HG03060 (cell line): ENCODE results near the gene C2orf72.
"Not testable (repeated sequence)": the region's sequence is repeated elsewhere in the genome, so short reads cannot be mapped to it uniquely, and the experiment has no call there.

ENCODE experiments used
- ATAC-seq: cut with Tn5 transposase; IDR thresholded peaks from one replicate; pipeline ENCODE4 v1.9.1; 2021; ENCODE audit warnings: low read depth, moderate number of reproducible peaks; ENCODE audit not compliant: unreplicated experiment

C2orf72 gene

GRCh38 chr2:231012463-231012862 is 24.9 kb upstream of the C2orf72 start:
- no peak for ATAC-seq

GRCh38 chr2:231013820-231014219 is 23.5 kb upstream of the C2orf72 start:
- ATAC-seq = no peak

GRCh38 chr2:231015478-231015877 is 21.8 kb upstream of the C2orf72 start:
- ATAC-seq = no peak

- no peak for ATAC-seq
Measured at GRCh38 chr2:231015926-231016325, 21.4 kb upstream of the C2orf72 start.

- ATAC-seq = no peak
Measured at GRCh38 chr2:231016566-231017230, 20.6 kb upstream of the C2orf72 start.

GRCh38 chr2:231017231-231017598 is 20.1 kb upstream of the C2orf72 start:
- ATAC-seq = no peak

- no peak for ATAC-seq
Measured at GRCh38 chr2:231018184-231018583, 19.1 kb upstream of the C2orf72 start.

GRCh38 chr2:231025059-231025458 is 12.3 kb upstream of the C2orf72 start:
- ATAC-seq = not testable (repeated sequence)

- ATAC-seq = no peak
Measured at GRCh38 chr2:231028889-231029288, 8.4 kb upstream of the C2orf72 start.

- no peak for ATAC-seq
Measured at GRCh38 chr2:231029563-231029962, 7.8 kb upstream of the C2orf72 start.

- no peak for ATAC-seq
Measured at GRCh38 chr2:231030725-231031124, 6.6 kb upstream of the C2orf72 start.

- no peak for ATAC-seq
Measured at GRCh38 chr2:231032575-231033140, 4.7 kb upstream of the C2orf72 start.

- no peak for ATAC-seq
Measured at GRCh38 chr2:231033147-231034132, 3.9 kb upstream of the C2orf72 start.

- no peak for ATAC-seq
Measured at GRCh38 chr2:231034291-231034882, 2.9 kb upstream of the C2orf72 start.

- no peak for ATAC-seq
Measured at GRCh38 chr2:231036131-231036530, 1.2 kb upstream of the C2orf72 start.

GRCh38 chr2:231036578-231037106 is 681 bp upstream of the C2orf72 start:
- no peak for ATAC-seq

- ATAC-seq = no peak
Measured at GRCh38 chr2:231037731-231038482, 584 bp downstream of the C2orf72 start.

- ATAC-seq = no peak
Measured at GRCh38 chr2:231038483-231039293, 1.4 kb downstream of the C2orf72 start.

GRCh38 chr2:231039294-231039664 is 2.0 kb downstream of the C2orf72 start:
- ATAC-seq = no peak
